NB4 (cell line): ENCODE data around the gene LPCAT1.

Experiments used
- DNase-seq: peaks from one replicate; pipeline ENCODE4 v3.0.0; 2010; ENCODE audit warnings: low read depth
- H3K4me3 ChIP-seq: one replicate; pipeline ENCODE4 v1.5.1; 2011; ENCODE audit warnings: mild to moderate bottlenecking, low read depth, low read length, moderate library complexity
- CTCF ChIP-seq: IDR thresholded peaks from one replicate; pipeline ENCODE4 v1.5.1; 2012; ENCODE audit warnings: low read depth, low read length
- MAX ChIP-seq: IDR thresholded peaks from 2 replicates; pipeline ENCODE4 v1.6.1; 2011; ENCODE audit warnings: low read depth, low read length
- MYC ChIP-seq: IDR thresholded peaks from 2 replicates; pipeline ENCODE4 v1.6.1; 2011; ENCODE audit warnings: low read depth, low read length
- POLR2A ChIP-seq: IDR thresholded peaks from 2 replicates; pipeline ENCODE4 v1.6.1; 2011; ENCODE audit warnings: mild to moderate bottlenecking; ENCODE audit not compliant: insufficient read length; ENCODE audit errors: extremely low read depth

LPCAT1 gene

GRCh38 chr5:1413211-1413610, 110.5 kb downstream of the LPCAT1 start:
- H3K4me3 ChIP-seq: no peak overlapping the region
- TF ChIP-seq POLR2A (no peak), MAX (no peak), MYC (no peak), CTCF (no peak)
- no peak for DNase-seq

- no peak overlapping the region for H3K4me3 ChIP-seq
- no peak for TF ChIP-seq CTCF
- TF ChIP-seq MYC: no peak
- TF ChIP-seq POLR2A: no peak
- no peak for TF ChIP-seq MAX
- DNase-seq: no peak
These were observed 111.1 kb downstream of the LPCAT1 start for GRCh38 chr5:1412621-1413020.

GRCh38 chr5:1412163-1412562, 111.6 kb downstream of the LPCAT1 start:
- peak; percentile 50; the same call in 1 of the 2 replicates for TF ChIP-seq MAX
- no peak for TF ChIP-seq MYC
- DNase-seq: peak; percentile 20
- no peak overlapping the region for H3K4me3 ChIP-seq
